T-helper 1 cell treated with Interleukin-12 subunit alpha and Interleukin-12 subunit beta and Interleukin-4 antibody, amounts not matched to agents 30 ng/mL and 1 ng/mL, for 36 hours (primary cell): ENCODE data around the gene DOCK2. TPM values are rescaled to one million over a fixed set of nuclear protein-coding genes. Genes with fewer than 3 reads are reported as not detected.
"Not testable (repeated sequence)": the region's sequence is repeated elsewhere in the genome, so short reads cannot be mapped to it uniquely, and the experiment has no call there.

Experiments used
- intact Hi-C: fragments of 100-400 bp; cut with micrococcal nuclease; formaldehyde crosslinking; loops from one replicate; pipeline ENCODE4 v1.15.1; 2024
- total RNA-seq: library from RNA; stranded (reverse); gene quantifications from 2 replicates; pipeline ENCODE4 v1.2.3, GENCODE V29; 2022

The DOCK2 gene
- total RNA-seq, 1 donor from 2014 or later = 346 TPM

DNA sequence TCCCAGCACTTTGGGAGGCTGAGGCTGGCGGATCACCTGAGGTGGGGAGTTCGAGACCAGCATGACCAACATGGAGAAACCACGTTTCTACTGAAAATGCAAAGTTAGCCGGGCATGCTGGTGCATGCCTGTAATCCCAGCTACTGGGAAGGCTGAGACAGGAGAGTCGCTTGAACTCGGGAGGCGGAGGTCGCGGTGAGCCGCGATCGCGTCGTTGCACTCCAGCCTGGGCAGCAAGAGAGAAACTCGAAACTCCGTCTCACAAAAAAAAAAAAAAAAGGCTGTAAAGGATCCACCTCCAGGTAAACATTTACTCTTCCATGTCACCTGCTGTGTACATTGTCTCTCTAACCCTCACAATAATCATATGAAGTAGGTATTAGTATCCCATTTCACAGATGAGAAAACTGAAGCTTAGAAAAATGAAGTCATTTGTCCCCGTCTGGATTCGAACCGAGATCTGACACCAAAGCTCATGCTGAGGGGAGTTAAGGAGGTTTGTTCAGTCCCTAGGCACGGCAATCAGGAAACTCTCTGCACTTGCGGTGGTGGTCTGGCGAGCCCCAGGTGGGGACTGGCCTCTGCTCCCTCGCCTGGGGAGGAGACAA is 494 bp upstream of the DOCK2 start:
- intact Hi-C loops = loop anchor here (1.0 to 5.0 kb wide), 4 partner anchors 35 to 696 kb away; partner anchors contain the start of gene SPDL1

- intact Hi-C loops = loop anchor here (1.0 to 5.0 kb wide), 6 partner anchors 20 to 1059 kb away; partner anchors contain the start of genes PANK3 and SPDL1
These were observed 560 bp downstream of the DOCK2 start for GRCh38 chr5:169637549-169638121.

- intact Hi-C loops = no loop called here
These were observed 4.2 kb downstream of the DOCK2 start for GRCh38 chr5:169641253-169641652.

GRCh38 chr5:169646856-169647255 is 9.8 kb downstream of the DOCK2 start:
- intact Hi-C loops = no loop called here

- intact Hi-C loops = no loop called here
These were observed 10.5 kb downstream of the DOCK2 start for GRCh38 chr5:169647566-169647965.

- intact Hi-C loops = loop anchor here (1.0 kb wide), 4 partner anchors 8 to 66 kb away; partner anchors contain the start of gene SPDL1
These were observed 11.7 kb downstream of the DOCK2 start for GRCh38 chr5:169648725-169649310.

GRCh38 chr5:169649486-169649885 is 12.4 kb downstream of the DOCK2 start:
- intact Hi-C loops = loop anchor here (1.0 kb wide), 4 partner anchors 8 to 66 kb away; partner anchors contain the start of gene SPDL1

DNA sequence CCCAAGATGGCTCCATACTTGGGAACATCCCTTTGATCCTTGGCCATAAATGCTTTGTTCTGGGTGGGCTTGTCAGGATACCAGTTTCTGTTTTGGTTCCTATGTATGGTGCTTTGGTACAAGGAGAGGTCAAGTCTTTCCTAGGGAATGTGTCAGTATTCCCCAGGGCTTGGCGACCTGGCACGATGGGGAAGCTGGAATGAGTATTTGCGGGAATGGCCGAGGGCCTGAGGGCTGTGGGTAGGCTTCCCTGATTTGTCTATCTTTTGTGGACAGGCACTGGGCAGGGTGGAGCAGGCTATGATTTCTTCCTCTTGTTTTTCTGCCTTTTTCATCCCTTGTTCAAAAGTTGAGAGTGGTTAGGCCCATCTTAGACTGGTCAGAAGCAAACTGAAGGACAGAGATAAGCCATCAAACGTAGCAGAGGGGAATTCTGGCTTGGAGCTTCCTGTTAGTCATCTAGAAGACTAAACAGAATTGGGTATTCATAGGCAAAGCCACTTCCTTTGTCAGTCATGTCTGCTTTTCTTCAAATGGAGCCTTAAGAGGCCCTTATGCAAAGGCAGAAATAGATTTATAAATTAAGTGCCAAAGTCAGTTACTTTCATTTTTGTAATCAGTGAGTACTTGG is 13.7 kb downstream of the DOCK2 start:
- intact Hi-C loops = loop anchor here (5.0 to 10.0 kb wide), 3 partner anchors 626 to 1736 kb away; partner anchors contain the start of genes NPM1 and RARS1

- intact Hi-C loops = loop anchor here (5.0 to 10.0 kb wide), 3 partner anchors 626 to 1736 kb away; partner anchors contain the start of genes NPM1 and RARS1
These were observed 14.5 kb downstream of the DOCK2 start for GRCh38 chr5:169651526-169651925.

- intact Hi-C loops = loop anchor here (5.0 to 10.0 kb wide), 3 partner anchors 625 to 1735 kb away; partner anchors contain the start of genes NPM1 and RARS1
These were observed 15.0 kb downstream of the DOCK2 start for GRCh38 chr5:169652057-169652456.

DNA sequence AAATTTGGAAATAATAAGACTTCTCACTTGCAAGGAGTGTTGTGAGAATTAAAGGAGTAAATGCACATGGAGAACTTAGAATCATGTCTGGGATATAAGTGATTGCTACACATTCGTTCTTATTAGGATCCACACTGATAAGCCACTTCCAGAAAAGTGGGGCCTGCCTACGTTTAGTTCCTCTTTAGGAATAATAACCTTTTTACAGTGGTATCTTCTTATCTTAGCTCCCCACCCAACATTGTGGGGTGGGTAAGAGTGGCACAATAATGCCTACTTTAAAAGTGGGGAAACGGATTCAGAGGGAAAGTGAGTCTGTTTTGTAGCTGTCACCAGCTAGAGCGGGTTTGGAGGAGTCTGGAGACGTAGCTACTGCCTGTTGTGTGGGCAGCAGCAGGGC is 16.0 kb downstream of the DOCK2 start:
- intact Hi-C loops = loop anchor here (5.0 to 10.0 kb wide), 3 partner anchors 624 to 1734 kb away; partner anchors contain the start of genes NPM1 and RARS1

DNA sequence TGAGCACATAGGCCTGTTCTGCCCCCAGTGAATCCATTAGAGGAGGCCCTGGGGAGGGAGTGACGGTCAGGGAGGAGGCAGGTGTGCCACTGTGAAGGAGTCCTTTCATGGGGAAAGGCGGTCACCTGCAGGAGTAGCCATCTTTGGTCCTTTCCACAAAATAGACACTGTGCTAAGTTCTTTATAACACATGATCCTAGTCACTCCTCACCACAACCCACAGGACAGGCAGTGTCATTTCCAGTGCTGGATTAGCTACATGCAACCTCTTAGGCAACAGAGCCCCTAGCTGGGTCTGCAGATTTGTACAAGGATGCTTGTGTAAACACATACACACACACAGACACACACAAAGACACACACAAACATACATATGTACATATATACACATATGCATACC is 18.3 kb downstream of the DOCK2 start:
- intact Hi-C loops = loop anchor here (5.0 to 10.0 kb wide), 2 partner anchors 1078 to 1171 kb away; partner anchors contain the start of genes PANK3 and RARS1

- intact Hi-C loops = loop anchor here (5.0 to 10.0 kb wide), 2 partner anchors 1079 to 1172 kb away; partner anchors contain the start of genes PANK3 and RARS1
These were observed 19.2 kb downstream of the DOCK2 start for GRCh38 chr5:169656125-169656901.

DNA sequence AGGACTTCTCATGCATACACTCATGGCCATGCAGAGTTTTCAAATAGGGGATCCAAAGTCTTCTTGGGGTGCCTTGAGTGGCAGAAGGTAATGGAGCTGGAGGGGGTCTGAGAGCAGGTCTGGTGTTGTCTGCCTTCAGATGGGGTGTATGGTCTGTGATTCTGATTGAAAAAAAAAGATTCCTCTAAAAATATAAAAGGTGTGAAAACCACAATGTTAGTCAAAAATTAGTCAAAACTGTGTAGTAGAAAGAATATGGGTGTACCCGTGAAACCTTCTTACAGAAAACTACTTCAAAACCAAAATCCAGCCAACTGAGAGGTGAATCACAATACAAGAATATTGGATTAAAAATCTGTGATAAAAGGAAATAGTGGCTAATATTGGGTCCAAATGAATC is 20.1 kb downstream of the DOCK2 start:
- intact Hi-C loops = loop anchor here (1.0 to 10.0 kb wide), 5 partner anchors 8 to 1172 kb away; partner anchors contain the start of genes PANK3 and RARS1

GRCh38 chr5:169662451-169662850 is 25.4 kb downstream of the DOCK2 start:
- intact Hi-C loops = not testable (repeated sequence)

DNA sequence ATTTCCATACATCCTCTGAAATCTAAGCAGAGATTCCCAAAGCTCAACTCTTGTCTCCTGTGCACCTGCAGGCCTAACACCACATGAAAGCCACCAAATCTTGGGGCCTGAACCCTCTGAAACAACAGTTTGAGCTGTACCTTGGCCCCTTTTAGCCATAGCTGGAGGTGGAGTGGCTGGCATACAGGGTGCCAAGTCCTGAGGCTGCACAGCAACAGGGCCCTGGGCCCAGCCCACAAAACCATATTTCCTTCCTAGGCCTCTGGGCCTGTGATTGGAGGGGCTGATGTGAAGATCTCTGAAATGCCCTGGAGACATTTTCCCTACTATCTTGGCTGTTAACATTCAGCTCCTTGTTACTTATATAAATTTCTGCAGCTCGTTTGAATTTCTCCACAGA is 26.5 kb downstream of the DOCK2 start:
- intact Hi-C loops = no loop called here

- intact Hi-C loops = no loop called here
These were observed 29.3 kb downstream of the DOCK2 start for GRCh38 chr5:169666365-169666764.

DNA sequence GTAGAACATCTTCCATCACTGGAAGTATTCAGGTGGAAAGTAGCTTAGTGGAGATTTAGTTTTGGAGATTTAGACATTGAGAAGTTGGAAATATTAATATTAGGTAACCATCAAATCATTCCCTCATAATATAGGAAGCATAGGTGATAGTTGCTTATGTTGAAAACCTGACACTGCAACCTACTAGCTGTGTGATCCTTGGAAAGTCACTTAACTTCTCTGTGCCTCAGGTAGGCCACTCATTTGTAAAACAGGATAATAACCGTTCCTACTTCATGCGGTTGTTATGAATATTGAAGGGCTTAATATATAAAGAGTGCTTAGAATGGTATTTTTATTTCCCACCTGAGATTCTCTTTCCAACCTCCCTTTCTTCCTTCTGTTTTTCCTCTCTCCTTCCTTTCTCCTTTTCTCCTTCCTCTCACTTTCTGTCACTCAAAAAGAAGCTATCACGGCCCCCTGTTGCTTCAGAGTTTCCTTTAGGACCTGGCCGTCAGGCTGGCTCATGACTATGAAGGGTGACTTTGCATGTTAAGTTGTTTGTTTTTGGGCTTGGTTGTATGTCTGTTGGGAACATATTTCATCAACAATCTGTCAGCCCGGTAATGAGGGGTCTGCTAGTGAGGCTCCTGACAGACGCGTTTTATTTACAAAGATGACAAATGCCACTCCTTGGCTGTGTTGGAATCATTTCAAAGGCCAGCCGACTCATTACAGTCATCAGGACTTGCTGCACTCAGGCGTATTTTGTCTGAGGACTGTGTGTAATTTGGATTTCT is 31.0 kb downstream of the DOCK2 start:
- intact Hi-C loops = no loop called here

DNA sequence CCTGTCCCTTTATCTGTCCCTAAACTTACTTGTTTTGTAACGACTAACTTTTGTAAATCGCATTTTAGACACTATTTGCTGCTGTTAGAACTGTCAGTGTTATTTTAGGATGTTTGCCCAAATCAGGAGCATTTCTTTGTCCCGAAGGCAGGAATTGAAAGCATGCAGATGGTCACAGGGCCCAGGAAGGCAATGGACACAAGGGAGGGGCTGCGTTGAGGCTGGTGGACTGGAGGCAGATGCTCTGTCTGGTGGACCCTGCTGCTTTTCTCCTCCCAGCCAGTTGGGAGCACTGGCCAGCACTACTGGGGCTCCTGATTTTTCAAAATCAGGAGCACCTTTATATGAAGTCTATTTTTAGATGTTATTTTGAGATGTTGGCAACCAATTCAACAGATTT is 31.7 kb downstream of the DOCK2 start:
- intact Hi-C loops = no loop called here
